AG09309 (cell line): ENCODE measurements around the gene DNAAF2.
"Not testable (repeated sequence)": the region's sequence is repeated elsewhere in the genome, so short reads cannot be mapped to it uniquely, and the experiment has no call there.

ENCODE experiments used
- DNase-seq: peaks from one replicate; pipeline ENCODE4 v3.0.0-alpha.2; 2010; ENCODE audit warnings: low read depth
- H3K4me3 ChIP-seq: 2 replicates; pipeline ENCODE4 v1.5.1; 2011; ENCODE audit warnings: mild to moderate bottlenecking, low read depth, low read length, moderate library complexity; ENCODE audit not compliant: control insufficient read depth
- CTCF ChIP-seq: IDR thresholded peaks from 2 replicates; pipeline ENCODE4 v1.5.1; 2011; ENCODE audit warnings: mild to moderate bottlenecking, low read depth, low read length, inconsistent platforms; ENCODE audit not compliant: insufficient read depth, control insufficient read depth; ENCODE audit errors: missing control alignments

Gene DNAAF2

GRCh38 chr14:49621114-49621881 lies 13.7 kb downstream of the DNAAF2 start:
- peak overlapping the region; percentile 63 for H3K4me3 ChIP-seq
- DNase-seq, result no peak
- TF ChIP-seq CTCF, result no peak

- H3K4me3 ChIP-seq, result peak within 1 kb of the TSS; percentile 63
- peak; percentile 28 for TF ChIP-seq CTCF
- peak; percentile 98 for DNase-seq
These were observed 14.6 kb downstream of the DNAAF2 start, which contains the start of the genes MGAT2 and RPL36AL for GRCh38 chr14:49620182-49621113. TSS of gene MGAT2 (plus strand) at chr14:49620799. CDS start at chr14:49621269, 470 bp downstream. TSS of gene RPL36AL (minus strand) at chr14:49620626. CDS start at chr14:49619104, 1,522 bp downstream.

- no peak for TF ChIP-seq CTCF
- peak overlapping the region; percentile 63 for H3K4me3 ChIP-seq
- no peak for DNase-seq
These were observed 15.3 kb downstream of the DNAAF2 start for GRCh38 chr14:49619730-49620129.

- peak overlapping the region; percentile 63 for H3K4me3 ChIP-seq
- DNase-seq, result not testable (repeated sequence)
These were observed 15.8 kb downstream of the DNAAF2 start for GRCh38 chr14:49619273-49619672.

- H3K4me3 ChIP-seq, result no peak overlapping the region
- TF ChIP-seq CTCF, result no peak
- no peak for DNase-seq
These were observed 17.1 kb downstream of the DNAAF2 start for GRCh38 chr14:49617852-49618519.

GRCh38 chr14:49615776-49616175 lies 19.3 kb downstream of the DNAAF2 start:
- DNase-seq, result no peak
- no peak for TF ChIP-seq CTCF
- H3K4me3 ChIP-seq, result no peak overlapping the region
